Calu3 (cell line): ENCODE results near the gene ATOH8. TPM values are rescaled to one million over a fixed set of nuclear protein-coding genes. Genes with fewer than 3 reads are reported as not detected.

Experiments used
- BruUV-seq: library from RNA; stranded (reverse); fragments of 400-500 nt; replicated peaks from 2 replicates; lab custom pipeline; 2021; lab: Mats Ljungman, UMichigan
- CTCF ChIA-PET: fragments of 300-600 bp; sonication (Branson Sonifier 250); formaldehyde crosslinking; loops from one replicate; lab custom pipeline; 2022; ENCODE audit warnings: antibody characterized with exemption; lab: Charles Lee
- DNase-seq: peaks from one replicate; pipeline ENCODE4 v3.0.0; 2022
- H3K27ac Mint-ChIP-seq: one replicate; pipeline ENCODE4 v1.8.0; 2022; ENCODE audit warnings: mixed read lengths; ENCODE audit not compliant: unreplicated experiment
- H3K27me3 Mint-ChIP-seq: one replicate; pipeline ENCODE4 v1.8.0; 2022; ENCODE audit warnings: mixed read lengths; ENCODE audit not compliant: unreplicated experiment
- H3K36me3 Mint-ChIP-seq: one replicate; pipeline ENCODE4 v1.8.0; 2022; ENCODE audit warnings: mild to moderate bottlenecking, moderate library complexity, mixed read lengths; ENCODE audit not compliant: insufficient read depth, unreplicated experiment
- H3K4me1 Mint-ChIP-seq: one replicate; pipeline ENCODE4 v1.8.0; 2022; ENCODE audit warnings: mild to moderate bottlenecking, low read depth, mixed read lengths; ENCODE audit not compliant: unreplicated experiment
- H3K4me3 Mint-ChIP-seq: one replicate; pipeline ENCODE4 v1.8.0; 2022; ENCODE audit warnings: mild to moderate bottlenecking, low read depth, moderate library complexity, mixed read lengths; ENCODE audit not compliant: unreplicated experiment
- H3K9me3 Mint-ChIP-seq: one replicate; pipeline ENCODE4 v1.8.0; 2022; ENCODE audit warnings: low read depth, mixed read lengths; ENCODE audit not compliant: unreplicated experiment
- intact Hi-C: fragments of 100-400 bp; cut with micrococcal nuclease; formaldehyde crosslinking; loops from one replicate; pipeline ENCODE4 v1.10.0; 2022; ENCODE audit not compliant: unreplicated experiment
- total RNA-seq: library from RNA; stranded (reverse); gene quantifications from 2 replicates; pipeline ENCODE4 v1.2.3, GENCODE V29; 2022
- TF ChIP-seq, protein P1 (sequence below): fragments of 200-600 bp; IDR thresholded peaks from one replicate; pipeline ENCODE4 v1.8.0; 2022; ENCODE audit warnings: antibody characterized with exemption; ENCODE audit not compliant: unreplicated experiment

Gene ATOH8
- total RNA-seq, 1 experiment from 2014 or later, result 0.19 TPM

DNA sequence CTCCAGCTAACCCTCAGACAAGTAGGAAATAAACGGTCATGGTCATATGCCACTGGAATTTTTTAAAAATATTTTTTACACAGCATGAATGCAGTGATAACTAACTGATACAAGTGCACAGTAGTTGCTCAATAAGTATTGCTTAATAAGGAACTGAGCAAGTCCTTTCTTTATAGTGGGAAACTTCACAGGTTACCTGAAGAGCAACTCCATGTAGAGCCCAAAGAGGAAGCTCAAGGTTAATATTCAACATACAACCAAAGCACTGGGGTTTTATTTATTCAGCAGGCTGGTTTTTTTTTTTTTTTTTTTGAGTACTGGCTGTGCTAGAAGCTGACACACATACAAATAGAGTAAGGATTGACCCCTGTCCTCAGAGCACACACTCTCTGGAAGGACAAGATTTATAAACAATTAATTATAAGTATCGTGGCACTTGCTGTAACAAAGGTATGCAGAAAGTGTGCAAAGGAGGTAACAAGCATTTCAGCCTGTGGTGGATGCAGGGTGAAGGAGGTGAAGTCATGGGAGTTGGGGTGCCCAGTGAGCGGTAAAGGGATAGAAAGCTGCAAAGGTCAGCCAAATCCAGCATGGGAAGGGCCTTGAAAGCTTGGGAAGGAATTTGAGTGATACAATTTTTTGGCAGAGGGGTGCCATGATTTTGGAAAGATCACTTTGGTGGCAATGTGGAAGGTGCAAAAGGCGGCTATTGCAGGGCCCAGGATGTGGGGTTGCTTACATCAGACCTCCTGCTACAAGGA lies 52.7 kb downstream of the ATOH8 start:
- intact Hi-C loops, result no loop called here
- no peaks in the 10 kb centered on the region for H3K9me3 Mint-ChIP-seq
- no peak overlapping the region for H3K4me3 Mint-ChIP-seq
- H3K27ac Mint-ChIP-seq, result no peak overlapping the region
- H3K4me1 Mint-ChIP-seq, result peaks cover 16% of the 10 kb centered on the region
- no peak for DNase-seq
- no peaks in the 10 kb centered on the region for H3K36me3 Mint-ChIP-seq
- CTCF ChIA-PET, result interaction anchor here (0.6 to 1.4 kb wide), 6 partner anchors 21 to 170 kb away, joined by 3 to 15 read pairs (median 4); no protein-coding TSS in a partner anchor
- H3K27me3 Mint-ChIP-seq, result no peaks in the 10 kb centered on the region
- no TSS peak for BruUV-seq
- TF ChIP-seq, protein P1, sequence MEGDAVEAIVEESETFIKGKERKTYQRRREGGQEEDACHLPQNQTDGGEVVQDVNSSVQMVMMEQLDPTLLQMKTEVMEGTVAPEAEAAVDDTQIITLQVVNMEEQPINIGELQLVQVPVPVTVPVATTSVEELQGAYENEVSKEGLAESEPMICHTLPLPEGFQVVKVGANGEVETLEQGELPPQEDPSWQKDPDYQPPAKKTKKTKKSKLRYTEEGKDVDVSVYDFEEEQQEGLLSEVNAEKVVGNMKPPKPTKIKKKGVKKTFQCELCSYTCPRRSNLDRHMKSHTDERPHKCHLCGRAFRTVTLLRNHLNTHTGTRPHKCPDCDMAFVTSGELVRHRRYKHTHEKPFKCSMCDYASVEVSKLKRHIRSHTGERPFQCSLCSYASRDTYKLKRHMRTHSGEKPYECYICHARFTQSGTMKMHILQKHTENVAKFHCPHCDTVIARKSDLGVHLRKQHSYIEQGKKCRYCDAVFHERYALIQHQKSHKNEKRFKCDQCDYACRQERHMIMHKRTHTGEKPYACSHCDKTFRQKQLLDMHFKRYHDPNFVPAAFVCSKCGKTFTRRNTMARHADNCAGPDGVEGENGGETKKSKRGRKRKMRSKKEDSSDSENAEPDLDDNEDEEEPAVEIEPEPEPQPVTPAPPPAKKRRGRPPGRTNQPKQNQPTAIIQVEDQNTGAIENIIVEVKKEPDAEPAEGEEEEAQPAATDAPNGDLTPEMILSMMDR, result no peak

DNA sequence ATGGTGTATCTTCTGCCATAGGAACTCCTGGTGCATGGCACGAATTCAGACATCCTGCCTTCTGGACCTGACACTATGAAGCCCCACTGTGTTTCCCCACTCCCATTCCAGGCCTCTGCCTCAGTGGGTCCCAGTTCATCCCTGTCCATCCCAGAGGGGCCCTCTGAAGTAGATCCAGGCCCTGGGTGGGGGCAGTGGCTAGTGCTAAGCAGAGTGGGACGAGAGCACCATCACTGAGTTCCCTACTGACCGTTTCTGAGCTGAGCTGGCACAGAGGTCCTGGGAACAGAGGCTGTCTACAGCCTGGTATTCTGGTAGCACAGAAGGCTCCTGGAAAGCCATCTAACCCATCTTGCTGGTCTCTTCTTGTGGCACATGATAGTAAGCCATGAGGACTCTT lies 54.0 kb downstream of the ATOH8 start:
- CTCF ChIA-PET, result no interaction called here
- H3K27me3 Mint-ChIP-seq, result no peaks in the 10 kb centered on the region
- no TSS peak for BruUV-seq
- H3K9me3 Mint-ChIP-seq, result no peaks in the 10 kb centered on the region
- no peak overlapping the region for H3K27ac Mint-ChIP-seq
- TF ChIP-seq, protein P1, result no peak
- no peaks in the 10 kb centered on the region for H3K36me3 Mint-ChIP-seq
- no peak for DNase-seq
- peaks cover 16% of the 10 kb centered on the region for H3K4me1 Mint-ChIP-seq
- intact Hi-C loops, result no loop called here
- no peak overlapping the region for H3K4me3 Mint-ChIP-seq

DNA sequence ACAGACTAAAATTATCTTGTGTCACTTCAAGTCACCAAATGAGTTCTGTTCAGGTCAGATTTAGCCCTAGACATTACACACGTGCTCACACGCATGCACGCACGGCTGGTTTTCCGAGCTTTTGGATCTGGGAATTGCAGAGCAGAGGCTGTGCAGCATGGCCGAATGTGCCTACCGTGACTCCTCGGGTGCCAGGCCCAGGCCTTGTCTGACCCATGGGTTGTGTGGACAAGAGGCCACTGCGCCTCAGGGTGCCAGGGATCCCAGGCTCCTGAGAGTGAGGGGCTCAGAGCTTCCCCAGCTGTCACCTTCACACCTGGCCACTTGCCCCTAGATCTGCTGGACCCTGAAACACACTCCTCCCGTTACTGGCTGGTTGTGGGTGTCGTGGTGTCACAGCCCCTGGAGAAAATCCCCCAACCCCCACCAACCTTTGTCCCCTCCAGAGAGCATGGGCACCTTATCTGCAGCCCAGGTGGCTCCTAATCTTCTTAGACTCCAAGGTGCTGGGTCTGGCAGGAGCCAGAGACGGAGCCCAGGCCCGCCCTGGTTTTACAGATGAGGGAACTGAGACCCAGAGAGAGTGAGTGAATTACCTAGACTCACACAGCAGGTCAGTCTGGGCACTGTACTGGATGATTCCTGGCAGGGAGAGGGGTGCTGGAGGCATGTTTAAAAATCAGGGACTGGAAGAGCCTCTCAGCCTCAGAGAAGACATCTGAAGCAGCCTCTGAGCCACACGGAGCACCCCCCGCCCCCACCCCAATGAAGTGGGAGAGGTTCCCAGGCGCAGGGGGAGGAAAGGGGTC lies 56.8 kb downstream of the ATOH8 start:
- H3K4me3 Mint-ChIP-seq, result no peak overlapping the region
- intact Hi-C loops, result no loop called here
- no peaks in the 10 kb centered on the region for H3K36me3 Mint-ChIP-seq

More for the DNA sequence above, 56.8 kb downstream of the ATOH8 start:
- BruUV-seq, result no TSS peak
- H3K4me1 Mint-ChIP-seq, result peaks cover 11% of the 10 kb centered on the region
- CTCF ChIA-PET, result interaction anchor here (1.1 kb wide), 1 partner anchor 82 kb away, joined by 3 read pairs; no protein-coding TSS in a partner anchor
- no peaks in the 10 kb centered on the region for H3K9me3 Mint-ChIP-seq
- DNase-seq, result no peak
- no peak overlapping the region for H3K27ac Mint-ChIP-seq
- TF ChIP-seq, protein P1, result no peak
- H3K27me3 Mint-ChIP-seq, result no peaks in the 10 kb centered on the region
